ENCODE data around the gene EEF1AKMT1.

DNA sequence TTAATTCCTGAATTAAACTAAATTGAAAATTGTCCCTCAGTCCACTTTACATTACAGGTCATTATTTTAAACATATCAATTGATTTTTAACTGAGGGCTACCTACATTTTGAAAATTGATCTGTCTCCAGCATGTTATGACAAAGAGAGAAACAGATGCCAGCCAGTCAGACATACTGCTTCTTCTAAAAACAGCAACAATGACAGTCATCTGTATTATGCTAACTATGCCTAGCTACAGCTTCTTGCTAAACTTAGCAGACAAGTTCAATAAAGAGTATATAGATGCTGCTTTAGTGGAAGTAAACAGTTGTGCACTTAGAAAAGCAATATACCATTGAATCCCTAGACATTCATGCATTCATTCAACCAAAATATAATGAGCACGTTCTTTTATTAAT, 48.6 kb upstream of the EEF1AKMT1 start:
- TF ChIP-seq CTCF (IDR thresholded peaks at IDR 0.05) (no peak), EZH2 (IDR thresholded peaks at IDR 0.05) (no peak)
